Muscle of back (tissue), 11 donors: ENCODE results near the gene IGIP. TPM values are rescaled to one million over a fixed set of nuclear protein-coding genes. Genes with fewer than 3 reads are reported as not detected.

Source experiments
- DNase-seq, 3 donors: peaks; one replicate each; pipeline versions ENCODE4 v3.0.0 to v3.0.0-alpha.2; 2013
- polyA plus RNA-seq, 10 donors: library from polyadenylated mRNA; unstranded; fragments of 120-200 nt; gene quantifications; one replicate each; pipeline ENCODE4 v1.2.1, GENCODE V29; 2013; ENCODE audit not compliant: insufficient read length in 10 of 10

IGIP gene
- polyA plus RNA-seq, 10 donors: 4.0 to 8.7 (median 5.4) TPM

DNA sequence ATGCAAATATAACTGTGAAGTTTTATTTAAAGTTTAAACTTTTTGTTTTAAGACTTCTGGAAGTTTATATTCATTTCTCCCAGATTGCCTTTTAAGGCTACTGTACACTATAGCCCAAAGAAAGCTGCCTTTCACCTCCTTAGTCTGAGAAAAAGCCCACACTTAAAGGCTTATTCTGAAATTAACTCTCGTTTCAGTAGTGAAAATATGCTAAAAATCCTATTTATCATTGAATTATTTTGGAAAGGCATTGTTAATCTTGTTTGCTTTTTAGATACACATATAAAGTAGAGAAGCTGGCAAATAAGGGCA is 15.1 kb upstream of the IGIP start:
- DNase-seq: peak in 1 of 3 donors; percentile 43

- DNase-seq: peak in 1 of 3 donors; percentile 4
Measured at GRCh38 chr5:140111011-140111858, 14.5 kb upstream of the IGIP start.

GRCh38 chr5:140111859-140112551 is 13.7 kb upstream of the IGIP start:
- no peak for DNase-seq

GRCh38 chr5:140112685-140113179 is 13.0 kb upstream of the IGIP start:
- DNase-seq: peak in 1 of 3 donors; percentile 26

DNA sequence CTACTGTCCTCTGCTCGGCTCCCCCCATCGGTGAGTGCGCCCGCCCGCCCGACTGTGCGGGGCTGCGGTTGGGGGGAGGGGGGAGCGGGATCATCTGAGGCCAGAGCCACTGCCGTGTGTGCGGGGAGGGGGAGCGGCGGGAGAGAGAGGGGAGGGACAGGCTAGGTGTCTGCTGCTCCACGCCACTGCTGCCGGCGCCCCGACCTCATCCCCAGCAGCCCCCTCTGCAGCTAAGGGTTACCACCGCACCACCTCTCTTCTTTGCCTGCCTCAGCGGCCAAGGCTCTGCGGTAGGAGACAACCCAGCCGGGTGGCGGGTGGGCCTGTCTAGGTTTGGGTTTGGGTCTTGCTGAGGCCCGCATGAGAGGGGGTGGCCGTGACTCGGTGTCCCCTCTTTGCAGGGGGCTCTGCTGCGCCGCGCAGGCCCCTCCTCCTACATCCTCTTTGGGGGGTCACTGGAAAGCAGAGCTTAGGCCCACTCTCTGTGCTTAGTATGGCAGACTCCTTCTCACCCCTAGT is 12.5 kb upstream of the IGIP start:
- no peak for DNase-seq

DNA sequence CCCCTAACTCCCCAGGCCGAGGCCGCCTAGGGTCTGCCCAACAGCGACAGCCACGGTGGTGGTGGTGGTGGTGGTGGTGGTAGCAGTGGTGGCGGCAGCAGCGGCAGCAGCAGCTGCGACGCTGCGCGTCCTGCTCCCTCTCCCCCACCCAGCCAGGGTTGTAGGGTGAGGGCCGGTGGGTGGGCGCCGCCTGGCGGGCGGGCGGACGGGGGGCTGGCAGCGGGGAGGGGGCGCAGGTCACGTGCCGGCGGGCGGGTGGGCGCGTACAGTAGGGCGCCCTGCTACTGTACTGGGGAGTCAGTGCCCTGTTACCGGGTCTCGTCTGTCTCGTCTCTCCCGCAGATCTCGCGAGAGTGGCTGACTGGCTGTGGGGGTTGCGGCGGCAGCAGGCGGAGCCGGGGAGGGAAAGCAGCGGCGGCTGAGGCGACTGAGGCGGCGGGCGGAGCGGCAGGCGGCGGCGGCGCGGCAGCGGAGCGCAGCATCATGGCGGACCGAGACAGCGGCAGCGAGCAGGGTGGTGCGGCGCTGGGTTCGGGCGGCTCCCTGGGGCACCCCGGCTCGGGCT is 12.0 kb upstream of the IGIP start, which contains the start of gene PURA:
Gene PURA (plus strand): TSS at position 411 of the 565 bp plus-strand sequence. CDS start 73 bp downstream, at position 484.
- DNase-seq: peak; percentile 93 to 97 (median 95)

DNA sequence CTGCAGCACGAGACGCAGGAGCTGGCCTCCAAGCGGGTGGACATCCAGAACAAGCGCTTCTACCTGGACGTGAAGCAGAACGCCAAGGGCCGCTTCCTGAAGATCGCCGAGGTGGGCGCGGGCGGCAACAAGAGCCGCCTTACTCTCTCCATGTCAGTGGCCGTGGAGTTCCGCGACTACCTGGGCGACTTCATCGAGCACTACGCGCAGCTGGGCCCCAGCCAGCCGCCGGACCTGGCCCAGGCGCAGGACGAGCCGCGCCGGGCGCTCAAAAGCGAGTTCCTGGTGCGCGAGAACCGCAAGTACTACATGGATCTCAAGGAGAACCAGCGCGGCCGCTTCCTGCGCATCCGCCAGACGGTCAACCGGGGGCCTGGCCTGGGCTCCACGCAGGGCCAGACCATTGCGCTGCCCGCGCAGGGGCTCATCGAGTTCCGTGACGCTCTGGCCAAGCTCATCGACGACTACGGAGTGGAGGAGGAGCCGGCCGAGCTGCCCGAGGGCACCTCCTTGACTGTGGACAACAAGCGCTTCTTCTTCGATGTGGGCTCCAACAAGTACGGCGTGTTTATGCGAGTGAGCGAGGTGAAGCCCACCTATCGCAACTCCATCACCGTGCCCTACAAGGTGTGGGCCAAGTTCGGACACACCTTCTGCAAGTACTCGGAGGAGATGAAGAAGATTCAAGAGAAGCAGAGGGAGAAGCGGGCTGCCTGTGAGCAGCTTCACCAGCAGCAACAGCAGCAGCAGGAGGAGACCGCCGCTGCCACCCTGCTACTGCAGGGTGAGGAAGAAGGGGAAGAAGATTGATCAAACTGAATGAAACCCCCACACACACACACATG is 11.2 kb upstream of the IGIP start:
- peak in 2 of 3 donors; percentile 51 to 82 for DNase-seq

DNA sequence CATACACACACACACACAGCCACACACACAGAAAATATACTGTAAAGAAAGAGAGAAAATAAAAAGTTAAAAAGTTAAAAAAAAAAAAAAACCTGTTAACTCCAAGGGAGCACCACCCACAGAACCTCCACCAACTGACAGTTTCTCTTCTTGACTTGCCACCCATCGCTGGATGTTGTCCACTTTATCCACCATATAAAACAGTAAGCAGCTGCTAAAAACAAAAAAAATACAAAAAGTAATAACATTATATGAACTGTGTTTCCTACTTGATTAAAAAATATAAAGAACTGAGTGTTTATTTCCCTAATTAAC is 10.6 kb upstream of the IGIP start:
- no peak for DNase-seq

GRCh38 chr5:140116716-140117115 is 9.0 kb upstream of the IGIP start:
- no peak for DNase-seq

- DNase-seq: no peak
Measured at GRCh38 chr5:140117523-140117922, 8.2 kb upstream of the IGIP start.

- no peak for DNase-seq
Measured at GRCh38 chr5:140118302-140118936, 7.3 kb upstream of the IGIP start.

GRCh38 chr5:140126315-140127012 is 727 bp downstream of the IGIP start:
- DNase-seq: no peak

- no peak for DNase-seq
Measured at GRCh38 chr5:140128376-140128775, 2.6 kb downstream of the IGIP start.

DNA sequence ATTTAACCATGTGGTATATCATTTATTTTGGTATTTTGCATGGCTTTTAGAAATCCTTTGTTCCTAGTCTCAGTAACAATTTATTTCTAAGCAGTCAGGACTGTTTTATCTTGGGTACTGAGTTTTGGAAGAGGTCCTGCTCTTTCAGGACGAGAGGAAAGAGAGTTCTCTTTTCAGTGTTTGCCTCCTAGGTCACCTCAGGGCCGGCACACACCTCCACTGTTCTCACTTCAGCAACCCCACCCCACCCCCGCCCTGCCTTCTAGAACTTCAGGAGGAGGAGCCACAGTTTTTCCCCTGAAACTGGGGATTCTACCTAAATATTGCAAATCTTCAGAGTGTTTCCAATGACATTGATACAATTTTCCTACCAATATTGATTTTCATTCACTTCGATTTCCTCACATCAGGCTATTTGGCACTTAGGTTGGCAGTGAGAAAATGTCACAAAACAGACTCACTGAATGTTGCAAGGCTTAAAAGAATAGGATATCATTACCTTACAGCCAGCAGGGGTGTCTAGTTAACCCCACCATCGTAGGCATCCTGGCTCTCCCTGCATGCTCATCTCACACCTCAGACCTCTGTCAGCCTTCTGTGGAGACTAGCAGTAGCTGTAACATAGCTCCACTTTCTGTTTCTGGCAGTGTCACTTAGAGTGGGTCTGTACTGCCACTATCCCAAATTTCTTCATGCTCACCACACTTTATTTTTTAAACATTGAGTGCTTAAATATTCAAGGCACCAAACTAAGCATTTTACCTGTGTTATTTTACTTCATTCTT is 5.4 kb downstream of the IGIP start:
- DNase-seq: no peak

DNA sequence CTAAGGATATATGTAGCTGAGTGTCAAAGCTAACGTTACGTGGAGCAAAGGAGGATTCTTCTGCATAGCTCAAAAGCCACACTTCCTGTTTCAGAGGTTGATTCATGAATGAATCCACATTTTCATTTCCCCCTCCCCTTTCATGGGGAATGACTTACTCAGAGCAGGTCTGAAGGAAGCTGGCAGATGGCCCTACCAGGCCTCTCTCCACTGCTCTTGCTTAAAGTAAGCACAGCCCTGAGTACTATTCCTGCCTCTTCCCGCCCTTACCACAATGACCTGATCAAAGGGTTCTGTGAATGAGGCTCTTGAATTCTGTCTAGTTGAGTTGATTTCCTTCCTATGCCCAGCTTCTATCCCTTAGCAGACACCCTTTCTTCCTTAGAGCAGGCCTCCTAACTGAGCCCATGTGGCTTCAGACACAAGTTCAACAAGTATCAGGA is 6.3 kb downstream of the IGIP start:
- DNase-seq: peak in 1 of 3 donors; percentile 88

DNA sequence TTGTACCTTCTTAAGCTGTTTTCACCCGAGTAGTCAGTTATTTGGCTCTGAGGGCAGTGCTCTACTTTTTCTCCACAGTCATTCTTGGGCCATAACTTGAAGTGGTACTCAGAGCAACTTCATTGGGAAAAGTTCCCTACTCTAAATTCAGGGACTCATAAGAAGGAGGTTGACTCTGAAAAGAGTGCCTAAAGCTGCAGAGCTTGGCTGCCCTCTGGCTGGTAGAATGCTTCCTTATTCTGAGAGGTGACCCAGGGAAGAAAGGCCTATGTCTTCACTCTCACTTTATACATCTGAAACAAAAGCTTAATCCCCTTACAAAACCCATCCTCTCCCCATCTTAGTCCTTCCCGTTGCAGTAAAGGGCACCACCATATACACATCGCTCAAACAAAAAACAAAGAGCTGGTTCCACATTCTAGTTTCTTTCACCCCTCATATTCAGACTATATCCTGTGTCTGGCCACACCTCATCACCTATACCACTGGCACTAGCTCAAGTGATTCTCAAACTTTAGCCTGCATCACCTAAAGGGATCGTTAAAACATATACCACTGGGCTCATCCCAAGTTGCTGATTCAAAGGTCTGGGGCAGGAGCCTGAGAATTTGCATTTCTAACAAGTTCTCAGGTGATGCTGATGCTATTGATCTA is 7.9 kb downstream of the IGIP start:
- no peak for DNase-seq

DNA sequence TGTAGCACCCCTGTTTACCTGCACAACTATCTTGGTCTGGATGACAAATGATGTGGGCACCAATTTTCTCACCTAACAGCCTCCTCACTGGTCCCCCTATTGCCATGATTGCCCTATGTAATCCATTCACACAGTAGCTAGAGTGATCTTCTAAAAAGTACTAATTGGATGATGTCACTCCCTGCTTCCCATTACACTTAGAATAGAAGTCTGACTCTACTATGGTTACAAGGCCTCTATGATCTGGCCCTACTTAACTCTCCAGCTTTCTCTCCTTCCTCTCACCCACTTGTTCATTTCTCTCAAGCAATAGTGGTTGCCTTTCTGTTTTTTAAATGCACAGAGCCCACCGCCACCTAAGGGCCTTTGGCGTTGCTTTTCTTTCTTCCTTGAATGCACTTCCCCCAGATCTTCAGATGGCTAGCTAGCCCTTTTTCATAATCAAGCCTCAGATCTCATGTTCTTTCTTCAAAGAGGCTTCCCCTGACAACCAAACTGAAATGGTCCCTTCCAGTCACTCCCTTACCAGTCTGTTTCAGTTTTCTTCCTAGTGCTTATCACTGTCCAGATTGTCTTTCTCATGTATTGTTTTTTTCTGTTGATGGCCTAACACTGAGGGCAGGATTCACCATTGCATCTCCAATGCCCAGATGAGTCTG is 8.7 kb downstream of the IGIP start:
- no peak for DNase-seq

- DNase-seq: no peak
Measured at GRCh38 chr5:140135127-140135526, 9.4 kb downstream of the IGIP start.
